ENCODE measurements around the gene ATCAY.

The ATCAY gene

GRCh38 chr19:3944018-3944721, 63.7 kb downstream of the ATCAY start:
- TF ChIP-seq TAF1 (IDR thresholded peaks at IDR 0.05; ENCODE audit: low read depth) (no peak), EGR1 (IDR thresholded peaks at IDR 0.05) (no peak), FOXM1 (IDR thresholded peaks at IDR 0.05; ENCODE audit: borderline replicate concordance, low read depth) (no peak), NFIC (IDR thresholded peaks at IDR 0.05) (no peak), TEAD4 (IDR thresholded peaks at IDR 0.05) (no peak), ZBTB7A (IDR thresholded peaks at IDR 0.05; ENCODE audit: low read depth) (no peak), YY1 (IDR thresholded peaks at IDR 0.05; ENCODE audit: low read depth) (no peak), CEBPB (IDR thresholded peaks at IDR 0.05) (no peak), EP300 (IDR thresholded peaks at IDR 0.05; ENCODE audit: borderline replicate concordance) (no peak), RAD21 (IDR thresholded peaks at IDR 0.05; ENCODE audit: low read depth) (no peak), MAX (IDR thresholded peaks at IDR 0.05) (no peak)
- TF ChIP-seq, protein P1, sequence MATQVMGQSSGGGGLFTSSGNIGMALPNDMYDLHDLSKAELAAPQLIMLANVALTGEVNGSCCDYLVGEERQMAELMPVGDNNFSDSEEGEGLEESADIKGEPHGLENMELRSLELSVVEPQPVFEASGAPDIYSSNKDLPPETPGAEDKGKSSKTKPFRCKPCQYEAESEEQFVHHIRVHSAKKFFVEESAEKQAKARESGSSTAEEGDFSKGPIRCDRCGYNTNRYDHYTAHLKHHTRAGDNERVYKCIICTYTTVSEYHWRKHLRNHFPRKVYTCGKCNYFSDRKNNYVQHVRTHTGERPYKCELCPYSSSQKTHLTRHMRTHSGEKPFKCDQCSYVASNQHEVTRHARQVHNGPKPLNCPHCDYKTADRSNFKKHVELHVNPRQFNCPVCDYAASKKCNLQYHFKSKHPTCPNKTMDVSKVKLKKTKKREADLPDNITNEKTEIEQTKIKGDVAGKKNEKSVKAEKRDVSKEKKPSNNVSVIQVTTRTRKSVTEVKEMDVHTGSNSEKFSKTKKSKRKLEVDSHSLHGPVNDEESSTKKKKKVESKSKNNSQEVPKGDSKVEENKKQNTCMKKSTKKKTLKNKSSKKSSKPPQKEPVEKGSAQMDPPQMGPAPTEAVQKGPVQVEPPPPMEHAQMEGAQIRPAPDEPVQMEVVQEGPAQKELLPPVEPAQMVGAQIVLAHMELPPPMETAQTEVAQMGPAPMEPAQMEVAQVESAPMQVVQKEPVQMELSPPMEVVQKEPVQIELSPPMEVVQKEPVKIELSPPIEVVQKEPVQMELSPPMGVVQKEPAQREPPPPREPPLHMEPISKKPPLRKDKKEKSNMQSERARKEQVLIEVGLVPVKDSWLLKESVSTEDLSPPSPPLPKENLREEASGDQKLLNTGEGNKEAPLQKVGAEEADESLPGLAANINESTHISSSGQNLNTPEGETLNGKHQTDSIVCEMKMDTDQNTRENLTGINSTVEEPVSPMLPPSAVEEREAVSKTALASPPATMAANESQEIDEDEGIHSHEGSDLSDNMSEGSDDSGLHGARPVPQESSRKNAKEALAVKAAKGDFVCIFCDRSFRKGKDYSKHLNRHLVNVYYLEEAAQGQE (IDR thresholded peaks at IDR 0.05; ENCODE audit: low read depth) = no peak
- TF ChIP-seq, protein P2, sequence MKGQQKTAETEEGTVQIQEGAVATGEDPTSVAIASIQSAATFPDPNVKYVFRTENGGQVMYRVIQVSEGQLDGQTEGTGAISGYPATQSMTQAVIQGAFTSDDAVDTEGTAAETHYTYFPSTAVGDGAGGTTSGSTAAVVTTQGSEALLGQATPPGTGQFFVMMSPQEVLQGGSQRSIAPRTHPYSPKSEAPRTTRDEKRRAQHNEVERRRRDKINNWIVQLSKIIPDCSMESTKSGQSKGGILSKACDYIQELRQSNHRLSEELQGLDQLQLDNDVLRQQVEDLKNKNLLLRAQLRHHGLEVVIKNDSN (IDR thresholded peaks at IDR 0.05) = no peak

DNA sequence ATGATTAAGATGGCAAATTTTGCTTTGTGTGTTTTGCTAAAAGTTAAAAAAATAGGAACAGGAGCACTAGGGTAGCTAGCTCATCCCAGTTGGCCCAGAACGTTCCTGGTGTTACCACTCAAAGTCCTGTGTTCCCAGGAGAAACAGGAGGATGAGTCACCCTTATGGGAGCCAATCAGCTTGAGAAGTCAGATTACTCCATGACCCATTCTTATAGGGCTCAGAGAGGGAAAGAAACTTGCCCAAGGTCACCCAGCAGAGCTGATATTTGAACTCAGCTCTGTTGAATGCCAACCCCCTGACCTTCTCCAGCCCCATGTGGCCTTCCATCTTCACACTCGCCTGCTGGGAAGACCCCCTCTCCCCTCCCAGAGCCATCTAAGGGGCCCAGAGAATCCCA, 65.4 kb downstream of the ATCAY start:
- TF ChIP-seq TEAD4 (IDR thresholded peaks at IDR 0.05) = no peak
- TF ChIP-seq ZBTB7A (IDR thresholded peaks at IDR 0.05; ENCODE audit: low read depth) = no peak
- no peak for TF ChIP-seq FOXM1 (IDR thresholded peaks at IDR 0.05; ENCODE audit: borderline replicate concordance, low read depth)
- no peak for TF ChIP-seq TCF12 (IDR thresholded peaks at IDR 0.05; ENCODE audit: low read depth)
- no peak for TF ChIP-seq CREB1 (IDR thresholded peaks at IDR 0.05; ENCODE audit: low read depth)
- no peak for TF ChIP-seq RAD21 (IDR thresholded peaks at IDR 0.05; ENCODE audit: low read depth)
- no peak for TF ChIP-seq TAF1 (IDR thresholded peaks at IDR 0.05; ENCODE audit: low read depth)
- TF ChIP-seq EGR1 (IDR thresholded peaks at IDR 0.05) = no peak
- no peak for TF ChIP-seq YY1 (IDR thresholded peaks at IDR 0.05; ENCODE audit: low read depth)

DNA sequence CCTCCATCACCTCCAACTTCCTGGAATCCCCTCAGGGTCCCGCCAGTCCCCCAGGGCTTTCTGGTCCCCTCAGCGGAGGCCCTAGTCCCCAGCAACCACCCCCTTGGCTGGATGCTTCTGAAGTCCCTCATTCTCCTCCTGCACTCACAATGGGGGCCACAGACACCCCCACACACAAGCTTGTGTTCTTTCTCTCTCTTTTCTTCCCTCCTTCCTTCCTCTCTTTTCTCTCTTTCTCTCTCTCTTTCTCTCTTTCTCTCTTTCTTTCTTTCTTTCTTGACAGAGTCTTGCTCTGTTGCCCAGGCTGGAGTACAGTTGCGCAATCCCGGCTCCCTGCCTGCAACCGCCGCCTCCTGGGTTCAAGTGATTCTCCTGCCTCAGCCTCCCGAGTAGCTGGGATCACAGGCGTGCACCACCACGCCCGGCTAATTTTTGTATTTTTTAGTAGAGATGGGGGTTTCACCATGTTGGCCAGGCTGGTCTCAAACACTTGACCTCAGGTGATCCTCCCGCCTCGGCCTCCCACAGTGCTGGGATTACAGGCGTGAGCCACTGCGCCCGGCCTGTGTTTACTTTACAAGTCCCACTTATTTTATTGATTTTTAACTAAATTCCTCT, 66.9 kb downstream of the ATCAY start:
- peak; percentile 73 for TF ChIP-seq CEBPB (IDR thresholded peaks at IDR 0.05)

GRCh38 chr19:3949294-3949693, 68.8 kb downstream of the ATCAY start:
- TF ChIP-seq EGR1 (IDR thresholded peaks at IDR 0.05) = no peak
- TF ChIP-seq NFIC (IDR thresholded peaks at IDR 0.05) = no peak
- TF ChIP-seq, protein P1 (IDR thresholded peaks at IDR 0.05; ENCODE audit: low read depth) = no peak
- no peak for TF ChIP-seq TAF1 (IDR thresholded peaks at IDR 0.05; ENCODE audit: low read depth)

GRCh38 chr19:3949997-3950859, 69.7 kb downstream of the ATCAY start:
- TF ChIP-seq EP300 (IDR thresholded peaks at IDR 0.05; ENCODE audit: borderline replicate concordance) (no peak), TCF12 (IDR thresholded peaks at IDR 0.05; ENCODE audit: low read depth) (no peak), ZBTB7A (IDR thresholded peaks at IDR 0.05; ENCODE audit: low read depth) (no peak), NFIC (IDR thresholded peaks at IDR 0.05) (no peak), RAD21 (IDR thresholded peaks at IDR 0.05; ENCODE audit: low read depth) (no peak), YY1 (IDR thresholded peaks at IDR 0.05; ENCODE audit: low read depth) (no peak)
- TF ChIP-seq, protein P1 (IDR thresholded peaks at IDR 0.05; ENCODE audit: low read depth) = no peak
